GM19468 (cell line): Measurements from ENCODE around the gene C1GALT1.
"Not testable (repeated sequence)": the region's sequence is repeated elsewhere in the genome, so short reads cannot be mapped to it uniquely, and the experiment has no call there.

Experiments
- ATAC-seq: cut with Tn5 transposase; IDR thresholded peaks from one replicate; pipeline ENCODE4 v1.9.1; 2021; ENCODE audit warnings: mild to moderate bottlenecking, moderate library complexity, moderate number of reproducible peaks; ENCODE audit not compliant: unreplicated experiment; ENCODE audit errors: extremely low read depth

C1GALT1 gene

DNA sequence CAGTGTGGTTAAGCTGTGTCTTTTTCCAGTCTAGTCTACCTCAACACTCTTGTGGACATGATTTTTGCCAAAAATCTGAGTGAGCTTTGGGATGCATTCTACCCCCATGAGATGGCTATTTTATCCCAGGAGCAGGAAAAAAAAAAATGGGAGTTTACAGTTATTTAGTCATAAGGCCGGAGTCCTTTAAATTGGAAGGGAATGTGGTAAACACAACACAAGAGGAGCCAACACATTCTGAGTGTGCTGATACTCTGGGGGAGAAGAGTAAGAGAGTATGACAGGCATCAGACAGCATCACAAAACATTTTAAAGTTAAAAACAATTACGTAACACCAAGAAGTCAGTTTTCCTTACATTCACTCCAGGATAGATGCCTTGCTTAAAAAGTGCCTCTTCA is 46.1 kb downstream of the C1GALT1 start:
- ATAC-seq = no peak

DNA sequence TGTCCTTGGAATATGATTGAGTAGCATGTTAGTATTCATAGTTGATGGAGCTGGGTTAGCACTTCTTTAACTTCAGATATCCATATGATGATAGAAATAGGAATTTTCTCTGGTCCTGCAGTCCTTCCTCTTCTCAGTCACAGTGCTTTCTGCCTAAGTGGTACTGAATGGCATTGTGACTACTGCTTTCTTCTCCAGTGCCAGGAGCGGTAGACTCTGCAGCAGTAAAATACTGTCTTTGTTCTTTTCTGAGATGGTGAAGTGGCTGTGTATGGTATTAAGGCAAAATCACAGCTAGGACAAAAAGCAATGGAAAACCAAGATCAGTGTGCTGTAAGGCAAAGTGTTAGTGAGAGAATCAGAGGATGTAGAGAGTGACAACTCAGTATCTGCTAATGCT is 46.6 kb downstream of the C1GALT1 start:
- ATAC-seq = no peak

DNA sequence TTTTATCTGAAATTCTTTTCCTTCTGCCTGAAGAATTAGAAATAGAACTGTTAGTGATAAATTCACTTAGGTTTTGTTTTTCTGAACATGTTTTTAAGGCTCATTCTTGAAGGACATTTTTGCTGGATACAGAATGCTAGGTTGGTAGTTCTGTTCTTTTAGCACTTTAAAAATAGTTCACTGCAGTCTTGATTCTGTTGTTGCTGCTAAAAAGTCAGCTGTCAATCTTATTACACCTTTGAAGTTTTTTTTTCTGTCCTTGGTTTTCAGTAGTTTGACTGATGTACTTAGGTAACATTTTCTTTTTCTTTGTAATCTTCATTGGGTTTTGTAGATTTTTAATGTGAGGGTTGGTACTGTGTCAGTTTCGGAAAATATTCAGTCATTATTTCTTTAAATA is 48.7 kb downstream of the C1GALT1 start:
- ATAC-seq = no peak

DNA sequence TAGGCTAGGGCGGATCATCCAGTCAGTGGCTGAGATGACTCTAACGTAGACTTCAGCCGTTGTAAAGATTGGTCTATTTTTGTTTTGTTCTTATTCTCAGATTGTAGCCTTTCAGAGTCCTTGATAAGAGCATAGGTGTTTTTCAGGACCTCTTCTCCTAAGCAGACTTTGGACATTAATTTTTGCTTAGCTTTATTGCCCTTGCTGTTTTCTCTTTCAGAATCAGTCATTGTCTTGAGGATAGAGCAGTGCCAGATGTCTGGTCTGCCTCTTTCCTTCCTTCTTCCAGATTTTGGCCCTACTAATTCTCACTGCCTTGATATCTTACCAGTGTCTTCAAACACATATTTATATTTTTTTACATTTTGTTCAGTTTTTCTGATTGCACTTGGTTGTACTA is 49.5 kb downstream of the C1GALT1 start:
- no peak for ATAC-seq

DNA sequence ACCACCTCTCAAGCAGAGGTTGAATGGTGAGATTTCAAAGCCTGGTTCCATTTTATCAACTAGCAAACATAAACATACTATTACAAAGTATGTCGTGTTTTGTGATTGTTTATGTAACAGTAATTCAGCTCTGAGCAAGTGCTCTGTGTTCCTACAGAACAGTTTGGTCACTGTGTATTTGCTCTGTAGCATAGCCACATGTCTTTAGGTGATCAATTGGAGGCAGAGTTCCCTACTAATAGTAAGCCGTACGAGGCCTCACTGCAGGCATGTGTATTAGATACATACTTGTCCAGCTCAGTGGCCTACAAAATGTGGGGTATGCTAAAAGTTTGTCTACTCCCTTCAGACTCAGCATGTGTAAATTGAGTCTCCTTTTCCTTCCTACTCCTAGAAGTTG is 53.0 kb downstream of the C1GALT1 start:
- no peak for ATAC-seq

DNA sequence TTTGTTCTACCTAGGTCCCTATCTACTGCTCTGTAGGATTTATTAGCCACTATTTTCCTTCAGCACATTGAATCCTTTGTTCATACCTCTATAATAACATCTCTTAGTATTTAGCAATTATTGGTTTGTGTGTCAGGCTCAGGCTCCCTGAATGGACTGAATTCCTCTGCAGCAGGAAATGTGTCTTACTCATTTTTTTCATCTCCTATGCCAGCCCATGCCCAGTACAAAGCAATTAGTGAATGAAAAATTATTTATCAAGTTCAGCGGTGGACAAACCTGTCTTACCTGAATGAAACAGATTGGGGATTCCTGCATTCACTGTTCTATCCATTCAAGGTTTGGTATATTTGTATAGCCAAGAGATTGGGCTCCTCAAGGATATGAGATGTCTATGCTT is 53.7 kb downstream of the C1GALT1 start:
- no peak for ATAC-seq

DNA sequence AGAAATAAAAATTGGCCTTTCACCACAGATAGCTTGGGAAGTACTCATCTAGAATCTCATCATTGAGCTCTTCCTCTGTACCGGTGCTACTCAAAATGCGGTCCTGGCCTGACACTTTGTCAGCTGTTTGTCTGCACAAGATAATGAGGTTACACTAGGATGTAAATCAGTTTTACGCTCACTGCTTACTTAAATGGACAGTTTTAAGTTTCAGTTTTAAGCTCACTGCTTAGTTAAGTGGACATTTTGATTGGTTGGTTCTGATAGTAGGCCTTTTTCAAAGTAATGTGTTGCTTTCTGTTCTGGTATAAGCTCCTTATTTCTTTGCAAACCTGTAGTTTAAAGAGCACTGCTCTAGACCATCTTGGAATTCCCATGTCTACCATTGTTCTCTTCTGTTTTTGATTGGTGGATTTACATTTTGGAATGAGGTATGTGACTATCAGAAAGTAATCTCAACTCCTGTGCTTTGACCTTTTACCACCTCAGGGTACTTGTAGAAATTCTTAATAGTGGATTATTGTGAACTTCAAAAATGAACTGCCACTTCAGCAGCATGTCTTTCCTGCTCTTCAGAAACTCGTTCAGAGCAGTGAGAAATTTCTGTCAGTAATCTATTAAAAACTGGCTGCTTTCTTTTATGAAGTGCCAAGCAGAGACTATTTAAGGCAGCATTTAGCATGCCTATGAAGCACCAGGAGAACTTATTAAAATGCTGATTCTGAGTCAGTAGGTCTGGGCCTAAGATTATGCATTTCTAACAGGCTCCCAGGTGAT is 55.0 kb downstream of the C1GALT1 start:
- ATAC-seq = no peak

DNA sequence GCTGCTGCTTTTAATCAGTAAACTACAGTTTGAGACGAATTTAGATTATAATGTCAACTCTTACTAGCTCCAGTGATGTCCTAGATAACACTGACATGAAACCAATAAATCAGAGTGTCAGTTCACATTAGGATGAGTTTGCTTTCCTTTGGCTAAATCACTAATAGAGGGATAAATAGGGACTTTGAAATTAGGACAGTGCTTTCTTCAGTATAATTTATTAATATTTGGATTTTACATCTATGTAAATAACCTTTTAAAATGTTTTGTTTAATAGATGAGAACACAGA is 55.6 kb downstream of the C1GALT1 start:
- ATAC-seq = no peak

DNA sequence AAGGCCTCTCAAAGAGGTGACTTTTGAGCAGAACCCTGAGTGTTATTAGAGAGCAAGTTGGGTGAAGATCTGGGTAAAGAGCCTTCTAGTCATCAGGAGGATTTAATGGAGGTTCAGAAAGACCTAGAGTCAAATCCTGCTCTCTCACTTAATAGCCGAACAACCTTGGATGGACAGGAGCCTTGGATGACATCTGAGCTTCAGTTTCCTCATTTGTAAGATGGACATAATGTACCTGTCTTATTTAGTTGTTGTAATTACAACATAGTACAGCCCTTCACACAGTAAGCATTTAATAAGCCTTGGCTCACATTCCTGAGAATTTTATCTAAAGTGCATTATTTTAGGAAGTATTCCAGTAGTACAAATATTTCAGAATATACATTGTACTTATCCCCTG is 57.0 kb downstream of the C1GALT1 start:
- no peak for ATAC-seq

DNA sequence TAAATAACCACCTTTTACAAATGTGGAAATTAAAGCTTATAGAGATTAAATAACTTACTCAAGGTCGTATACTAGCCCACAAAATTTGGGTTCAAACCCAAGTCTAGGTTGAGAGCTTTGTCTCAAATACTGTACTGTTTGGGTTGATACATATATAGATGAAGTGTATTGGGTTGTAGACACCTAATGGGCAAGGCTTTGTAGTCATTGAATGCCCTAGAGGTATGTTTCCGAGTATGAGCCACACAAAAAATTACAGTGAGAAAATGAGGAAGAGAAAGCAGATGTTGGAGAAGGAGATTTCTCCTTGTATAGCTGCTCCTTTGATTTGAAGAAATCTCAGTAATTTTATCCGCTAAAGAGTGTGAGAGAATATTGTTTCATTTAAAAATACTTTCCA is 60.6 kb downstream of the C1GALT1 start:
- no peak for ATAC-seq

DNA sequence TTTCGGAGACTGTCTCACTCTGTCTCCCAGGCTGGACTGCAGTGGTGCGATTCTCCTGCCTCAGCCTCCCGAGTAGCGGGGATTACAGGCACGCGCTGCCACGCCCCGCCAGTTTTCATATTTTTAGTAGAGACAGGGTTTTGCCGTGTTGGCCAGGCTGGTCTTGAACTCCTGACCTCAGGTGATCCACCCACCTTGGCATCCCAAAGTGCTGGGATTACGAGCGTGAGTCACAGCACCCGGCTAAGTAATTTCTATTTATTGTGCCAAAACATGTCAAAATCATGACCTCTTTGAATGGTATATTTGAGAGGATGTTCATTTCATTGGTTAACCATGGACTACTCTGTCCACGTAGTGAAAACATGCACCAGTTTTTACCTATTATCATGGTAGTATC is 62.9 kb downstream of the C1GALT1 start:
- ATAC-seq = not testable (repeated sequence)

DNA sequence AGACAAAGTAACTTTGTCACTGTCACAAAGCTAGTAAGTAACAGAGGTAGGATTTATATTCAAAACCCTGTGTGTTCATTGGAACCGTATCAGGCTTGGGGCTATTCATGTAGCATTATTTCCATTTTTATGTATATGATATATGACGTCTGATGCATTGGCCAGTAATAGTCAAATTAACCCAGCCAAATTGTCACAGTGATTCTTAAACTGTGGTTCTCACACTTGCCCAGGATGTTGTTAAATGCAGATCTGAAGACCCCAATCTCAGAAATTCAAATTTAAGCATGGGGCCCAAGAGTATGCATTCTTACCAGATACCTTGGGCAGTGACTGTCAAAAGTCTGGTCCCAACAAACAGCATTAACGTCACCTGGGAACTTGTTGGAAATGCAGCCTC is 63.9 kb downstream of the C1GALT1 start:
- no peak for ATAC-seq

DNA sequence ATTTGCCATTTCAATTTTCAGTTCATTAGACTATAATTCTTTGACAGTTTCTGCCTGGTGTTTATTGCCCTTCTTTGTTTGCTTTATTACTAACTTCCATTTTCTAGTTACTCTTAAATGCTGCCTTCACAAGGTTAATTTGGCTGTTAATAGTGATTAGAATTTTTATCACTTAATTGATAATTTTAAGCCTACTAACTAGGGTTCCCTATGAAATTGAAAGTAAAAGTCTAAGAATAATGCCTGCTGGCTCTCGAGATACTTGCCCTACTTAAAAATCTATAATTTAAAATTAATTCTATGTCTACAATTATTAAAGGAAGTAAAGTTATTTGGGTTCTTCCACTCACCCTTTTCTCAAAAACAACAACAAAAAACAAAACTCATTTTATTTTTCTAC is 65.3 kb downstream of the C1GALT1 start:
- ATAC-seq = no peak

DNA sequence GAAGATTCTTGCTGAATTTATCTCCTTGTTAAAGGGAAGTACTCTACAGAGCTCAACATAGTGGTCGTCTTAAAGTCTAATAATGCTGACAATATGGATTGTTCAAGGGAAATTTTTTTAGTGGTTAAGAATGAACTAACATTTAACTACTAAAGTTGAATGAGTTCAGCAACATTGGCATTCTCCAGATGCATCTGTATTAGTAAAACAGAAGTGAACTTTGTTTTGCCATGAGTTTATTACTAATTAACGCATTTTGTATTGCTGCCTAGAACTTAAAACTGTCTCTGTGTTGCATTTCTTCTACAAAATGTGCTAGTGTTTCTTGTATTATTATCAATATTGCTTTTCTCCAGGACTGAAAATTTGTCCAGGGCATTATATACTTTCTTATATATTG is 67.5 kb downstream of the C1GALT1 start:
- peak; percentile 25 for ATAC-seq

DNA sequence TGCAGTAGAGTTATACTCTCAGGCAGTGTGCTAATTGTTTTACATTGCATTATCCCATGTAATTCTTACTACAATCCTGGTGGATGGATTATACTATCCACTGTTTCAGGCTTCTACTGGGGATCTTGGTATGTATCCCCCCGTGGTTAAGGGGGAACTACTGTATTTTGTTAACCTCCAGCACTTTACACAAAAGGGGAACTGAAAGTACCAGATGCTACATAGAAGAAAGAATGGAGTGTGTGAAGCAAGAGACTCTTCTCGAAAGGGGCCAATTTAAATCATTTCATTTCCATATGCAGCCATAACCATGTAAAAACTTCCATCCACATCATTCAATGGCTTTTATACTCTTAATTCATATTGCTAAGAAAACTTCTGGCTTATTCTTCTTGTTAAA is 69.4 kb downstream of the C1GALT1 start:
- ATAC-seq = peak; percentile 76

DNA sequence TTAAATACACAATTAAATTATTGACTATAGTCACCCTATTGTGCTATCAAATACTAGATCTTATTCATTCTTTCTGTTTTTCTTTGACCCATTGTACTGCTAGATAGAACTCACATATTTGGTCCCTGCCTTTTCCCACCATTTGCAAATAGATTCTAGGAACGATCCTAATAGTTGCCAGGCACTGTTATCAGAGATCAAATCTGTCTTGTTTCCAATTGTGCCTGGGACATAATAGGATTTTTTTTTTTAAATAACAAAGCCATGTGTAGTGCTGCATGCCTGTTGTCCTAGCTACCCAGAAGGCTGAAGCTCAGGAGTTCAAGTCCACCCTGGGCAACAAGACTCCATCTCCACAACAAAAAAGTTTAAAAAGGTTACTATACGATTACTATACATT is 72.0 kb downstream of the C1GALT1 start:
- ATAC-seq = no peak

DNA sequence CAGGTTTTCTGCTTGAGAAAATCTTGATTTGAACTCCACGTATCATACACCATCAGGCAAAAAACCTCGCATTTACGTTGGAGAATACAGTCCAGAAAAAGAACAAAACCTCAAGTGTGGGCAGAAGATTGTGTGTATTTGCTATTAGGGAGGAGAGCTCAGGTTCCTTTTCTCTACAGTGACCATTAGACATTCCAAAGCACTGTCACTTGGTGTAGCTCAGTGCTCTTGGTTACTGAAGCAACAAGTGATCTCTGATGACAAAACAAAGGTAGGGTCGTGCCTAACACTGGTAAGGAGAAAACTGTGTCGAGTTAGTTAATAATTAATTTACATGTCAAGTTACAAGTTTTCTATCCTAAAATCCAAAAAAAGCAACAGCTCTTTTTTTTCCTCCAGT is 72.6 kb downstream of the C1GALT1 start:
- ATAC-seq = no peak

DNA sequence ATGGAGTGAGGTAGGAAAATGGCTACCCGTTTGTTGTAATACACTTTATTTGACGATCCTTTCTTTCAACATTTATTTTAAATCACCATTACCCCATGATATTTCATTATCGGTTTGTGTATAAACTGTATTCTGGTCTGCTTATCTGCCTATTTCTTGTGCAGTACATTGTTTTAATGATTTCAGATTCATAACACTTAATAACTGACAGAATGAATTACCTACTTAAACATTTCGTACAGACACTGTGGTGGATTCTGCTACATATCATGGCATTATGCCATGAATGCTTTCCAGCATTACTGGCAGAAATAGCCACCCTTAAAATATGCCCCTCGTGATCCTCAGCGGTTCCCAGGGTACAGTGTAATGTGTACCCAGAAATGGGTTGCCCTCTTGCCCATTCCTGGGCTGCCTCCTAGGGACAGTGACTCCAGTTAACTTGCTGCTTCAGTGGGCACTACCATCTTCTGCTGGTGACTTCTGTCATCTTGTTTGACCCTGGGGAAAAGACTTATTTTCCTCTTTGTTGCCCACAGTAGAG is 74.5 kb downstream of the C1GALT1 start:
- ATAC-seq = no peak

DNA sequence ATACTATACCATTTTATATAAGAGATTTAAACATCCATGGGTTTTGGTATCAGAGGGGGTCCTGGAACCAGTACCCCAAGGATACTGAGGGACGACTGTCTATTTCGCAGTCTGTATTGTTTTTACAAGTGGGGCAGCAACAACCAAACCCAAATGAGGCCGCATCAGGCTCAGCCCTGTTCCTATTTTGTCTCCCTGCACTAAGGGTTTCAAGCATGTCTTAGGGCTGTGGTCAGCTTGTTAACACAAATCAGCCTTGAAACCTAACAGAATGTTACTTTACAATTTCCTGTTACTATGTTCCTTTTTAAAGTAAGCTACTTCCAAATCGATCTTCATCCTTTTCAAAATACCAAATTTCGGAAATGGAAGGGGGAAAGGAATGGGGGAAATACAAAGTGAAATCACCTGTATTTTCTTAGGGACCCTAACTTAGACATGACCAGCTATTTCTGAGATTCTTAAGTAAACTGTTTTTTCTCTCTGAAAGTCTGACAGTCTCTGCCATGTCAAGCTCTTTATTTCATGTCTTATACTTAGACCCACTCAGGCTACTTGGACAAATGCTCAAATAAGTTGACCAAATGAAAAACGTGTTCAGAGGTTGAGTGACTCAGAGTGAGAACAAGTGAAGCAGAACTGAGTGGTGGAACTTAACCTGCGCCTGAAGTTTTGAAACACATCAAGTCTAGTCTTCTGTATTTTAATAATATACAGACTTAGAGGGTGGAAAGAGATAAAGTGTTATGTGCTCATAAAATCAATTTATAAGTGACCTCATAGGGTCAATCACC is 75.8 kb downstream of the C1GALT1 start:
- ATAC-seq = peak; percentile 80

DNA sequence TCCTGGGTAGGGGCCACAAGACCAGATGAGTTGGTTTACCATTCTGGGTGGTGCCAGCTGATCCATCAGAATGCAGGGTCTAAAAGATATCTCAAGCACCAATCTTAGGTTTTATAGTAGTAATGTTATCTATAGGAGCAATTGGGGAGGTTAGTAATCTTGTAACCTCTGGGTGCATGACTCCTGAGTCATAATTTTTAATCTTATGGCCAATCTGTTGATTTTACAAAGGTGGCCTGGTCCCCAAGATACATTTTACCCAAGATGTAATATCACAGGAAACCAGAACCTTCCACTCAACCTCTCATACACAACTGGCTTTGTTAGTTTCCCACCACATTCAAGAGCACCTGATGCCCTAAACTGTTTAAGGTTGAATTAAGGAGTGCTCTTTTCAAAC is 79.5 kb downstream of the C1GALT1 start:
- no peak for ATAC-seq

DNA sequence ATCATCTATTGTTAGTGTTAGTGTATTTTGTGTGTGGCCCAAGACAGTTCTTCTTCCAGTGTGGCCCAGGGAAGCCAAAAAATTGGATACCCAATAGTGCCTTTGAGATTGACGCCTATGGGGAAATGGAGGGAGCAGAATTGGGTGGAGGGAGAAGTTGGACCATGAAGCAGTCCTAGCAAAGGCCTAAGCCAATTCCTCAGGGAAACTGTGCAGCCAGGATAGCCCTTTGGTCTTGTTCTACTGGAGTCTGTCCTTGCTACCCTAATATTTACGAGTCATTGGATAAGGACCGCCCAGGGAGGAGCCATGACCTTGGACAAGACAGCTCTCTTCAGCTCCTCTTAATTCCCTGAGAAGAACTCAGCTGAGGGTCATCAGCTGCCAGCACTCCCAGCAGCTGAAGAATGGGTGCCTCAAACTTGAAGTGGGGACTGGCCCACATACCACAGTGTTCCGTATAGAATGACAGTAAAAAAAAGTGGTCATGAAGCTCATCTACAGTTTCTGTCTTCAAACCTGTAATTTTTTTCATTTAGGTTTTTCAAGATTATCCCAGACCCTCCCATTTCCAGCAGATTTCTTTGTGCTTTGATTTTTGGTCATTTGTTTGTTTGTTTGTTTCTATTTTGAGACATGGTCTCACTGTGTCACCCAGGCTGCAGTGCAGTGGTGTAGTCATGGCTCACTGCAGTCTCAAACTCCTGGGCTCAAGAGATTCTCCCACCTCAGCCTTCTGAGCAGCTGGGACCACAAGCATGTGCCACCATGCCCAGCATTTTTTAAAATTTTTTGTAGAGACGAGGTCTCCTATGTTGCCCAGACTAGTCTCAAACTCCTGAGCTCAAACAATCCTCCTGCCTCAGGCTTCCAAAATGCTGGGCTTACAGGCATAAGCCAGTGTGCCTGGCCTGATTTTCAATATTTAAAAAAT is 81.2 kb downstream of the C1GALT1 start:
- ATAC-seq = no peak
